Activated CD4-positive, alpha-beta memory T cell treated with anti-CD3 and anti-CD28 coated beads, Interleukin-2, amount 10 ng/mL, durations not matched to agents 7 days and 5 days (primary cell): ENCODE data around the gene MAP7. TPM values are rescaled to one million over a fixed set of nuclear protein-coding genes. Genes with fewer than 3 reads are reported as not detected.
"Not testable (repeated sequence)": the region's sequence is repeated elsewhere in the genome, so short reads cannot be mapped to it uniquely, and the experiment has no call there.

ENCODE experiments used
- CTCF ChIA-PET: fragments of 350-600 bp; sonication (Branson Sonifier 250); formaldehyde crosslinking; loops from one replicate; lab custom pipeline; 2021; ENCODE audit warnings: antibody characterized with exemption, inconsistent platforms; lab: Charles Lee
- POLR2A ChIA-PET: fragments of 350-600 bp; sonication (Branson Sonifier 250); formaldehyde crosslinking; loops from one replicate; lab custom pipeline; 2021; ENCODE audit warnings: antibody characterized with exemption; lab: Charles Lee
- DNase-seq: peaks from one replicate; pipeline ENCODE4 v3.0.0-alpha.2; 2020
- H3K27ac Mint-ChIP-seq: one replicate; pipeline ENCODE4 v1.8.0; 2021; ENCODE audit warnings: mild to moderate bottlenecking, mixed read lengths
- H3K27me3 Mint-ChIP-seq: one replicate; pipeline ENCODE4 v1.8.0; 2021; ENCODE audit warnings: mixed read lengths
- H3K36me3 Mint-ChIP-seq: one replicate; pipeline ENCODE4 v1.8.0; 2021; ENCODE audit warnings: low read depth, mixed read lengths
- H3K4me1 Mint-ChIP-seq: one replicate; pipeline ENCODE4 v1.8.0; 2021; ENCODE audit warnings: mixed read lengths
- H3K4me3 Mint-ChIP-seq: one replicate; pipeline ENCODE4 v1.8.0; 2021; ENCODE audit warnings: mild to moderate bottlenecking, mixed read lengths
- H3K9me3 Mint-ChIP-seq: one replicate; pipeline ENCODE4 v1.8.0; 2021; ENCODE audit warnings: mixed read lengths
- total RNA-seq, 2 experiments: library from RNA; stranded (reverse); gene quantifications; one replicate each; pipeline ENCODE4 v1.2.3, GENCODE V29; 2021

Gene MAP7
- total RNA-seq: 1 to 10 TPM; 1.4 to 1.8 TPM

DNA sequence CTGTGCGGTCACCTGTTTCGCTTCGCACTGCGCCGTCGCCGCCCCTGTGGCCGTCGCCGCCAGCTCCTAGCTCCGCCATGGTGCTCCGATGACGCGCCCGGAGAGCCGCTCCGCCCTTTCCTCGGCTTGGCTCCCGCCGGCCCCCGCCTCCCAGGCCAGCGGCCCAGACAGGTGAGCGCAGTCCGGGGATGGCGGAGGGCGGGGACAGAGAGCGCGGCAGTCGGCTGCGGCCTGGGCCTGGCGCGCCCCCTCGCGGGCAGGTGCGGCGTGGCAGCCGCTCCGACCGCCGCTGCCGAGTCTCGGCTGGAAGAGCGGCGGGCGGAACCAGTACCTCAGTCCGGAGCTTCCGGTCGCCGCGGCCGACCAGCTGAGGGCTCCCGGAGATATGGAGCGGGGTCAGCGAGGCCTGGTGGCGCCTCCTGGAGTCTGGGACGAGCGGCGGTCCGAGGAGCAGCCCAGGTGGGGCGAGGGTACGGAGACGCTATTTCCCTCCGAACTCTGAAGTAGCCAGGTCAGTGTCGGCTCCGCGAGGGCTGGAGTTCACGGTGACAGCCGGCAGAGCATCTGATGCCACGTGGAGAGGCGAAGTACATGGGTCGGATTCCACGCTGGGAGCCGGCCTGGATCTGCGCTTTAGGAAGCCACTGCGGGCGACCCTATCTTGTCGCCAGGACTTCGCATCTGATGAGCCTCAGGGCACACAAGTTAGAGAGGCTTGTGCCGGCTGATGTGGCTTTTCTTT lies at the start of gene MAP7:
Gene MAP7 (minus strand): TSS at position 93 of the 742 bp plus-strand sequence. CDS start 14 bp downstream, at position 79.
- H3K27ac Mint-ChIP-seq: no peak within 1 kb of the TSS
- POLR2A ChIA-PET: interaction anchor here (0.6 to 0.7 kb wide), 2 partner anchors 14 to 94 kb away, joined by 3 read pairs; no protein-coding TSS in a partner anchor

DNA sequence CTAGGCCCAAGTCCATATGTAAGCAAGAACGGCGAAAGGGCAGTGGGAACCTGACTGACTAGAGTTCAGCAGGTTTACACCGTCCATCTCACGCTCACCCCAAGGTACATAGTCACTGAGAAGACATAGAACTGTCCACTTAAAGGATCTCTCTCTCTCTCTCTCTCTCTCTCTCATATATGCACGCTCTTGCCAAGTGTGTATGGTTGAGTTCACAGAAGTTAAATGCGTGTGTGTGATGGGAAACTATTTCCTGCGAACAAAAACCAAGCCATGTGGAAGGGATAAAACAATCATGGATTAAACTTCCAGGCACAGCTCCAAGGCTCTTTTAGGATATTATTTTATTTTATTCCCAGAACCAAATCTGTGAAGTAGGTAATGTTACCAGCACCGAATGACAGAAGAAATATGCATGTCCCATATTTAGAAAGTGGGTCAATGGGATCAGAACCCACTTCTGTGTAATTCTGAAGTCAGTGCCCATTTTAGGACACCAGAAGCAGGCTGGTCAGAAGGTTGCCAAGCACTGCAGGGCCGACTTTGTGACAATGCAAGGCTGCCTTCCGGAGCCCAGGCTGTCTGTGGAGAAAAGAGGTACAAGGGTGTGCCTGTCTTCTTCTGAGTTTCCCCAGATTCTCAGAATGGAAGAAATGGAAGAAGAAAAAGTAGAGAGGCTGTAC lies 49.2 kb upstream of the MAP7 start:
- no peak overlapping the region for H3K27ac Mint-ChIP-seq
- POLR2A ChIA-PET: no interaction called here

More for the DNA sequence above, at the start of gene MAP7:
- Mint-ChIP-seq H3K27me3 (peaks cover 48% of the 10 kb centered on the region), H3K9me3 (no peaks in the 10 kb centered on the region), H3K36me3 (no peaks in the 10 kb centered on the region), H3K4me1 (peaks cover 12% of the 10 kb centered on the region), H3K4me3 (peak within 1 kb of the TSS; percentile 60)
- CTCF ChIA-PET: interaction anchor here (0.7 to 2.3 kb wide), 11 partner anchors 8 to 262 kb away, joined by 3 to 10 read pairs (median 4); partner anchors contain the start of gene MAP3K5
- peak; percentile 60 for DNase-seq

DNA sequence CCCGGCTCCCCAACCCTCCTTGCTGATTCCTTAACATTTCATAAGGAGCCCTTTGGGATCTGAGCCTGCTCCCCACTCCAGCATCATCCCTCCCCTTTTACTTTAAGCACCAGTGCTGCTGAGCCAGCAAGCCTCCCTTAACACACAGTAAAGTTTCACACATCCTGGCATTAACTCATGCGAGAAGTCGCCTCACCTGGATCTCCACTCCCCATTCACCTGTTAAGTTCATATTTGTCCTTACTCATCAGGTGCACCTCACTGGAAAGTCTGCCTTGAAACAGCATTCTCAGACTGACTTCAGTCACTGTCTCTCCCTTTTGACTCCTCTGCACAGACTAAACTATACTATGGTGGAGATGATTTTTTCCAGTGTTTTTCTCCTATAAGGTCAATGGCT lies 47.8 kb upstream of the MAP7 start:
- CTCF ChIA-PET: no interaction called here
- Mint-ChIP-seq H3K36me3 (peaks cover 56% of the 10 kb centered on the region), H3K9me3 (no peaks in the 10 kb centered on the region), H3K4me3 (no peak overlapping the region), H3K27ac (no peak overlapping the region), H3K4me1 (peaks cover 26% of the 10 kb centered on the region), H3K27me3 (no peaks in the 10 kb centered on the region)
- POLR2A ChIA-PET: no interaction called here
- no peak for DNase-seq

More for the DNA sequence above, 49.2 kb upstream of the MAP7 start:
- Mint-ChIP-seq H3K27me3 (no peaks in the 10 kb centered on the region), H3K36me3 (peaks cover 56% of the 10 kb centered on the region), H3K4me3 (no peak overlapping the region), H3K4me1 (peaks cover 12% of the 10 kb centered on the region), H3K9me3 (no peaks in the 10 kb centered on the region)
- CTCF ChIA-PET: interaction anchor here (1.1 kb wide), 1 partner anchor 226 kb away, joined by 3 read pairs; no protein-coding TSS in a partner anchor
- DNase-seq: no peak

DNA sequence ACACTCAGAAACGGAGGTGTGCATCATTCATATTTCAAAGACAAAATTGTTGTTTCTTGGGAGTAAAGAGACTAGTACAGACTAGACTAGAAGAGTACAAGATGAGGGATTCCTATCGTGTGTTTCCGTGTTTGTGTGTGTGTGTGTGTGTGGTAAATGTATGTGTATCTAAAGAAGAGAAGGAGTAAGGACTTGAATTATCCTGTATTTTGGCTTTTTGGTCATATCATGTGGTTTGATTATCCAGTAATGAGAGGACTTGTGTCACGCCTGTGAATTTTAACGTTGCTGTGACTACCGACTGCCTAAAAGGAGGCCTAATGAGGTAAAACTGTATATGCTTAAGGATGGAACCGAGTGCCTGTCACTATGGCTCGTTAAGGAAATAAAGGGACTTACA lies 44.4 kb upstream of the MAP7 start:
- CTCF ChIA-PET: interaction anchor here (1.4 to 1.9 kb wide), 3 partner anchors 45 to 198 kb away, joined by 4 to 23 read pairs (median 4); partner anchors contain the start of genes MAP3K5 and MAP7
- POLR2A ChIA-PET: interaction anchor here (1.1 to 2.2 kb wide), 3 partner anchors 197 to 305 kb away, joined by 5 to 28 read pairs (median 10); partner anchors contain the start of genes BCLAF1 and MAP3K5
- H3K4me3 Mint-ChIP-seq: peak overlapping the region; percentile 63
- peaks cover 30% of the 10 kb centered on the region for H3K4me1 Mint-ChIP-seq
- H3K36me3 Mint-ChIP-seq: peaks cover 70% of the 10 kb centered on the region
- peaks cover 3% of the 10 kb centered on the region for H3K9me3 Mint-ChIP-seq
- DNase-seq: no peak
- no peaks in the 10 kb centered on the region for H3K27me3 Mint-ChIP-seq
- peak overlapping the region; percentile 88 for H3K27ac Mint-ChIP-seq

- Mint-ChIP-seq H3K27ac (peak overlapping the region; percentile 88), H3K4me3 (peak overlapping the region; percentile 63), H3K9me3 (peaks cover 3% of the 10 kb centered on the region), H3K4me1 (peaks cover 30% of the 10 kb centered on the region), H3K27me3 (no peaks in the 10 kb centered on the region), H3K36me3 (peaks cover 75% of the 10 kb centered on the region)
- ChIA-PET POLR2A (interaction anchor here (1.1 to 2.2 kb wide), 3 partner anchors 198 to 305 kb away, joined by 5 to 28 read pairs (median 10); partner anchors contain the start of genes BCLAF1 and MAP3K5), CTCF (interaction anchor here (0.7 to 1.9 kb wide), 6 partner anchors 7 to 199 kb away, joined by 3 to 23 read pairs (median 4); partner anchors contain the start of genes MAP3K5 and MAP7)
- peak; percentile 68 for DNase-seq
These were observed 43.7 kb upstream of the MAP7 start for GRCh38 chr6:136593748-136594490.

- Mint-ChIP-seq H3K27me3 (no peaks in the 10 kb centered on the region), H3K9me3 (peaks cover 3% of the 10 kb centered on the region), H3K4me1 (peaks cover 30% of the 10 kb centered on the region), H3K4me3 (no peak overlapping the region), H3K36me3 (peaks cover 76% of the 10 kb centered on the region), H3K27ac (peak overlapping the region; percentile 88)
- DNase-seq: no peak
- CTCF ChIA-PET: interaction anchor here (1.2 to 1.9 kb wide), 5 partner anchors 8 to 199 kb away, joined by 3 to 23 read pairs (median 4); partner anchors contain the start of genes MAP3K5 and MAP7
- POLR2A ChIA-PET: interaction anchor here (1.1 to 2.2 kb wide), 3 partner anchors 198 to 304 kb away, joined by 5 to 28 read pairs (median 10); partner anchors contain the start of genes BCLAF1 and MAP3K5
These were observed 42.9 kb upstream of the MAP7 start for GRCh38 chr6:136592930-136593673.

GRCh38 chr6:136591617-136592016 lies 41.4 kb upstream of the MAP7 start:
- H3K4me1 Mint-ChIP-seq: peaks cover 30% of the 10 kb centered on the region
- peaks cover 79% of the 10 kb centered on the region for H3K36me3 Mint-ChIP-seq
- H3K4me3 Mint-ChIP-seq: no peak overlapping the region
- no peak overlapping the region for H3K27ac Mint-ChIP-seq
- peaks cover 3% of the 10 kb centered on the region for H3K9me3 Mint-ChIP-seq
- H3K27me3 Mint-ChIP-seq: no peaks in the 10 kb centered on the region
- POLR2A ChIA-PET: no interaction called here
- DNase-seq: no peak
- CTCF ChIA-PET: interaction anchor here (1.1 kb wide), 1 partner anchor 201 kb away, joined by 4 read pairs; the partner anchor contains the start of gene MAP3K5

DNA sequence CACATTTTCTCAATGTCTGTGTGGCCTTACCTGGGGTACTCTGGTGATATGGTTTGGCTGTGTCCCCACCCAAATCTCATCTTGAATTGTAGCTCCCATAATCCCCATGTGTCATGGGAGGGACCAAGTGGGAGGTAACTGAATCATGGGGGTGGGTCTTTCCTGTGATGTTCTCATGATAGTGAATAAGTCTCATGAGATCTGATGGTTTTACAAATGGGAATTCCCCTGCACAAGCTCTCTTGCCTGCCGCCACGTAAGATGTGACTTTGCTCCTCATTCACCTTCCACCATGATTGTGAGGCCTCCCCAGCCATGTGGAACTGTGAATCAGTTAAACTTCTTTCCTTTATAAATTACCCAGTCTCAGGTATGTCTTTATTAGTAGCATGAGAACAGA lies 40.6 kb upstream of the MAP7 start:
- H3K27ac Mint-ChIP-seq, CTCF ChIA-PET, POLR2A ChIA-PET, DNase-seq, H3K27me3 Mint-ChIP-seq, H3K4me3 Mint-ChIP-seq, H3K9me3 Mint-ChIP-seq: not testable (repeated sequence)
- Mint-ChIP-seq H3K36me3 (peaks cover 76% of the 10 kb centered on the region), H3K4me1 (peaks cover 32% of the 10 kb centered on the region)

DNA sequence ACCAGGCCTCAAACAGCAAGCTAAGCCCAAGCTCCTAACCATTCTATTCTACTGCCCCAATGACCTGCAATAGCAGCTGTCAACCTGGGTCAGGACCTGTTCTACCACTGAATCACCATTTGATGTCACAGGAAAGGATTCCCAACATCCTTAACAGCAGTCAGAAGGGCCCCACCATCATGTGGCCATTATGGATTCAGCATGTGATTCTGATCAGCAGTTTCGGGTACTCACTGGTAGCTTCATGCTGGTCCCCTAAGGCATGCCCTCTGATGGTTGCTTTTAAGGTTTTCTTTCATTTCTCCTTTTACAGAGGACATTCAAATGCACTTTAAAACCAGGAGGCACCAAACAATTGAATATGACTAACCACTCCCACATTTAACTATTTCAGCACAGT lies 37.3 kb upstream of the MAP7 start:
- H3K36me3 Mint-ChIP-seq: peaks cover 68% of the 10 kb centered on the region
- no peaks in the 10 kb centered on the region for H3K27me3 Mint-ChIP-seq
- CTCF ChIA-PET: interaction anchor here (2.8 kb wide), 1 partner anchor 205 kb away, joined by 12 read pairs; the partner anchor contains the start of gene MAP3K5

DNA sequence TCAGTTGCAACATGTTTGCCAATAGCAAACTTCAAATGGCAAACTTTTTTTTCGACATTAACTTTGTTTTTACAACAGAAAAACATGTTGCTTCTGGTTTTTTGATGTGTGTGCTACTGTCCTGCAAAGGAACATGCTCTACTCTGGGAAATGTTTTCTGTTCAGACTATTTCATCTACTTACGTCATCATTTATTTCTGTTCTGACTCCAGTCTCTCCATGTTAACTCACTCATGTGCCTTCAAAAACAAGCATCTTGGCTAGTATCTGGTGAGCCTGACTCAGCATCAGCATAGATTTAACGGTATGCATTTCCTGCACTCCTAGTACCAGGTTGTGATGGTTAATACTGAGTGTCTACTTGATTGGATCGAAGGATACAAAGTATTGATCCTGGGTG lies 36.1 kb upstream of the MAP7 start:
- no peaks in the 10 kb centered on the region for H3K27me3 Mint-ChIP-seq
- H3K27ac Mint-ChIP-seq: peak overlapping the region; percentile 48
- H3K4me1 Mint-ChIP-seq: peaks cover 6% of the 10 kb centered on the region
- ChIA-PET CTCF (interaction anchor here (2.8 kb wide), 1 partner anchor 206 kb away, joined by 12 read pairs; the partner anchor contains the start of gene MAP3K5), POLR2A (interaction anchor here (0.9 kb wide), 1 partner anchor 206 kb away, joined by 3 read pairs; the partner anchor contains the start of gene MAP3K5)
- no peak for DNase-seq
- H3K9me3 Mint-ChIP-seq: peaks cover 3% of the 10 kb centered on the region
- peaks cover 62% of the 10 kb centered on the region for H3K36me3 Mint-ChIP-seq
- no peak overlapping the region for H3K4me3 Mint-ChIP-seq

More for the DNA sequence above, 37.3 kb upstream of the MAP7 start:
- peaks cover 6% of the 10 kb centered on the region for H3K4me1 Mint-ChIP-seq
- no peak for DNase-seq
- H3K9me3 Mint-ChIP-seq: peaks cover 3% of the 10 kb centered on the region
- H3K27ac Mint-ChIP-seq: no peak overlapping the region
- no peak overlapping the region for H3K4me3 Mint-ChIP-seq
- POLR2A ChIA-PET: interaction anchor here (2.1 kb wide), 1 partner anchor 205 kb away, joined by 5 read pairs; the partner anchor contains the start of gene MAP3K5

DNA sequence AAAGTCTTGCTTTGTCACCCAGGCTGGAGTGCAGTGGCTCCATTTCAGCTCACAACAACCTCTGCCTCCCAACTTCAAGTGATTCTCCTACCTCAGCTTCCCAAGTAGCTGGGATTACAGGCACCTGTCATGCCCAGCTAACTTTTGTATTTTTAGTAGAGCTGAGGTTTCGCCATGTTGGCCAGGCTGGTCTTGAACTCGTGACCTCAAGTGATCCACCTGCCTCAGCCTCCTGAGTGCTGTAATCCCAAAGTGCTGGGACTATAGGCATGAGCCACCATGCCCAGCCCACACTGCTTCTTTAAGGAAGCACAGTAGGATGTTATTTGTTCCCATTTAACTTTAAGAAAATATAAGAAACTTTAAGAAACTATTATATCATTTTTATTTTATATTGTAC lies 35.3 kb upstream of the MAP7 start:
- H3K27ac Mint-ChIP-seq, H3K4me1 Mint-ChIP-seq, DNase-seq, H3K4me3 Mint-ChIP-seq, H3K27me3 Mint-ChIP-seq, H3K9me3 Mint-ChIP-seq: not testable (repeated sequence)
- peaks cover 59% of the 10 kb centered on the region for H3K36me3 Mint-ChIP-seq
- ChIA-PET POLR2A (interaction anchor here (0.9 kb wide), 1 partner anchor 207 kb away, joined by 3 read pairs; the partner anchor contains the start of gene MAP3K5), CTCF (interaction anchor here (0.5 to 2.6 kb wide), 4 partner anchors 28 to 270 kb away, joined by 3 to 21 read pairs (median 4); partner anchors contain the start of gene MAP3K5)
